NCI-H2227 (cell line): ENCODE measurements around the gene ERN2.

Source experiments
- DNase-seq: peaks from one replicate; lab custom pipeline; 2025; ENCODE audit not compliant: unreplicated experiment; lab: John Stamatoyannopoulos, UW

Gene ERN2

GRCh38 chr16:23640931-23641765 is 71.9 kb downstream of the ERN2 start, which contains the start of the genes DCTN5 and PALB2:
Gene DCTN5, plus strand, starts transcription at chr16:23641466. Its CDS starts 77 bp downstream, at chr16:23641543.
Gene PALB2, minus strand, starts transcription at chr16:23641310. Its CDS starts 153 bp downstream, at chr16:23641157.
- DNase-seq, result peak; percentile 97

- no peak for DNase-seq
Observed at GRCh38 chr16:23640615-23640930, 72.4 kb downstream of the ERN2 start.
